Measurements from ENCODE around the gene CENPO. TPM values are rescaled to one million over a fixed set of nuclear protein-coding genes. Genes with fewer than 3 reads are reported as not detected.

The CENPO gene
- polyA plus RNA-seq, 3 donors, result 1.6 to 2.6 (median 2.3) TPM

- Histone ChIP-seq H3K27ac (ENCODE audit: low read depth in 1 of 2, low read length in 2 of 2) (peak overlapping the region in 1 of 2 donors; percentile 48), H3K9ac (ENCODE audit: insufficient read depth, low read length, poor library complexity, severe bottlenecking) (no peak overlapping the region), H3K79me2 (ENCODE audit: insufficient read depth, low read length) (no peaks in the 10 kb centered on the region), H4K20me1 (ENCODE audit: insufficient read depth, low read length) (no peaks in the 10 kb centered on the region), H3K4me1 (ENCODE audit: control insufficient read depth in 1 of 2, insufficient read depth in 2 of 2, low read length in 2 of 2) (peaks cover 17 to 21% of the 10 kb centered on the region in 2 donors), H3K36me3 (replicated peaks in 1 of 2; ENCODE audit: control insufficient read depth in 1 of 2, insufficient read depth in 2 of 2, low read length in 2 of 2) (peaks cover 28 to 66% of the 10 kb centered on the region in 2 donors), H3K4me2 (replicated peaks; ENCODE audit: extremely low read depth, low read length, poor library complexity, severe bottlenecking) (no peak overlapping the region), H3K9me3 (replicated peaks in 1 of 2; ENCODE audit: control insufficient read depth in 1 of 2, insufficient read depth in 1 of 2, low read length in 2 of 2) (no peaks in the 10 kb centered on the region), H3K4me3 (replicated peaks in 1 of 3; ENCODE audit: low read depth in 2 of 3, low read length in 3 of 3) (no peak overlapping the region), H3K27me3 (ENCODE audit: control insufficient read depth in 2 of 2, insufficient read depth in 2 of 2, low read length in 2 of 2) (no peaks in the 10 kb centered on the region), H2AFZ (ENCODE audit: insufficient read depth, low read depth, low read length, poor library complexity, severe bottlenecking) (no peak overlapping the region)
- Mint-ChIP-seq H3K27me3 (ENCODE audit: low read depth in 3 of 3) (no peaks in the 10 kb centered on the region), H3K4me3 (no peak overlapping the region), H3K36me3 (peaks cover 59 to 83% of the 10 kb centered on the region in 2 donors), H3K27ac (peak overlapping the region in 3 of 7 donors; percentile 25 to 55 (median 30)), H3K9me3 (no peaks in the 10 kb centered on the region), H3K4me1 (peaks cover 23% of the 10 kb centered on the region)
- no peak for DNase-seq
- 99% methylated on average over 13 of the region's 15 CpGs for WGBS (ENCODE audit: insufficient coverage)
- no peak for TF ChIP-seq CTCF (IDR thresholded peaks at IDR 0.05)
- intact Hi-C loops (cut with micrococcal nuclease), result no loop called here
Observed at GRCh38 chr2:24821433-24821891, 28.2 kb downstream of the CENPO start.

GRCh38 chr2:24822049-24822706 lies 29.0 kb downstream of the CENPO start:
- Mint-ChIP-seq H3K4me1 (peaks cover 19% of the 10 kb centered on the region), H3K4me3 (no peak overlapping the region), H3K27me3 (ENCODE audit: low read depth in 3 of 3) (no peaks in the 10 kb centered on the region), H3K27ac (peak overlapping the region in 4 of 7 donors; percentile 30 to 55 (median 44)), H3K9me3 (no peaks in the 10 kb centered on the region), H3K36me3 (peaks cover 54 to 77% of the 10 kb centered on the region in 2 donors)
- DNase-seq, result no peak
- no peak overlapping the region for H3K4me3 ChIP-seq (replicated peaks in 1 of 3; ENCODE audit: low read depth in 2 of 3, low read length in 3 of 3)
- no peak for TF ChIP-seq CTCF (IDR thresholded peaks at IDR 0.05)
- no peak overlapping the region for H2AFZ ChIP-seq (ENCODE audit: insufficient read depth, low read depth, low read length, poor library complexity, severe bottlenecking)
- intact Hi-C loops (cut with micrococcal nuclease), result no loop called here
- H3K9ac ChIP-seq (ENCODE audit: insufficient read depth, low read length, poor library complexity, severe bottlenecking), result no peak overlapping the region
- H3K27me3 ChIP-seq (ENCODE audit: control insufficient read depth in 2 of 2, insufficient read depth in 2 of 2, low read length in 2 of 2), result no peaks in the 10 kb centered on the region
- H3K79me2 ChIP-seq (ENCODE audit: insufficient read depth, low read length), result no peaks in the 10 kb centered on the region
- H3K27ac ChIP-seq (ENCODE audit: low read depth in 1 of 2, low read length in 2 of 2), result peak overlapping the region in 1 of 2 donors; percentile 48
- peaks cover 24 to 59% of the 10 kb centered on the region in 2 donors for H3K36me3 ChIP-seq (replicated peaks in 1 of 2; ENCODE audit: control insufficient read depth in 1 of 2, insufficient read depth in 2 of 2, low read length in 2 of 2)
- H3K4me1 ChIP-seq (ENCODE audit: control insufficient read depth in 1 of 2, insufficient read depth in 2 of 2, low read length in 2 of 2), result peaks cover 17 to 21% of the 10 kb centered on the region in 2 donors
- 97% methylated on average over 4 of the region's 7 CpGs for WGBS (ENCODE audit: insufficient coverage)
- H3K9me3 ChIP-seq (replicated peaks in 1 of 2; ENCODE audit: control insufficient read depth in 1 of 2, insufficient read depth in 1 of 2, low read length in 2 of 2), result no peaks in the 10 kb centered on the region
- no peak overlapping the region for H3K4me2 ChIP-seq (replicated peaks; ENCODE audit: extremely low read depth, low read length, poor library complexity, severe bottlenecking)
- no peaks in the 10 kb centered on the region for H4K20me1 ChIP-seq (ENCODE audit: insufficient read depth, low read length)
